Panc1 (cell line): ENCODE measurements around the gene MTA3. TPM values are rescaled to one million over a fixed set of nuclear protein-coding genes. Genes with fewer than 3 reads are reported as not detected.

Experiments used
- ATAC-seq: fragments of 200-7000 bp; cut with Tn5 transposase; 2 replicates; pipeline ENCODE4 v1.9.1; 2020; ENCODE audit warnings: mild to moderate bottlenecking, moderate library complexity
- BruUV-seq: library from RNA; stranded (reverse); fragments of 400-500 nt; replicated peaks from 2 replicates; lab custom pipeline; 2021; lab: Mats Ljungman, UMichigan
- CTCF ChIA-PET: fragments of 300-600 bp; sonication (Branson Sonifier 250); formaldehyde crosslinking; loops from one replicate; lab custom pipeline; 2022; ENCODE audit warnings: antibody characterized with exemption; lab: Charles Lee
- POLR2A ChIA-PET: fragments of 300-600 bp; sonication (Branson Sonifier 250); formaldehyde crosslinking; loops from one replicate; lab custom pipeline; 2022; ENCODE audit warnings: antibody characterized with exemption; lab: Charles Lee
- DNase-seq: peaks from one replicate; pipeline ENCODE4 v3.0.0-alpha.2; 2010; ENCODE audit warnings: low read depth, low spot score
- H3K27ac ChIP-seq: 2 replicates; pipeline ENCODE4 v1.5.1; 2011; ENCODE audit warnings: mild to moderate bottlenecking, low read length, inconsistent platforms
- H3K27me3 ChIP-seq: fragments of 200-500 bp; sonication (Bioruptor generic); 2 replicates; pipeline ENCODE4 v1.6.0; 2014; ENCODE audit warnings: low read length, inconsistent platforms; ENCODE audit not compliant: control insufficient read depth, insufficient read depth
- H3K36me3 ChIP-seq: fragments of 200-500 bp; sonication (Bioruptor generic); 2 replicates; pipeline ENCODE4 v1.5.1; 2014; ENCODE audit warnings: inconsistent platforms, mild to moderate bottlenecking, low read length, moderate library complexity; ENCODE audit not compliant: control insufficient read depth, insufficient read depth
- H3K4me1 ChIP-seq: 2 replicates; pipeline ENCODE4 v1.5.1; 2011; ENCODE audit warnings: inconsistent platforms, mild to moderate bottlenecking, low read length, moderate library complexity; ENCODE audit not compliant: control insufficient read depth, insufficient read depth
- H3K4me3 ChIP-seq, 2 experiments: 2 replicates each; pipeline ENCODE4 v1.5.1; 2011 to 2012; ENCODE audit warnings: low read depth in 2 of 2, low read length in 2 of 2, mild to moderate bottlenecking in 2 of 2, inconsistent platforms in 1 of 2, moderate library complexity in 1 of 2
- H3K9me3 ChIP-seq: fragments of 200-500 bp; sonication (Bioruptor generic); 2 replicates; pipeline ENCODE4 v1.5.1; 2014; ENCODE audit warnings: low read depth, mild to moderate bottlenecking, inconsistent platforms, low read length, moderate library complexity; ENCODE audit not compliant: control insufficient read depth, insufficient read depth
- CTCF ChIP-seq: fragments of 450-650 bp; IDR thresholded peaks from 2 replicates; pipeline ENCODE4 v1.5.1; 2017; ENCODE audit warnings: mild to moderate bottlenecking
- POLR2AphosphoS5 ChIP-seq: IDR thresholded peaks from 2 replicates; pipeline ENCODE4 v1.6.1; 2012; ENCODE audit warnings: mild to moderate bottlenecking, low read depth, low read length, moderate library complexity
- REST ChIP-seq, 2 experiments: IDR thresholded peaks; 2 replicates each; pipeline ENCODE4 v1.6.1; 2011 to 2012; ENCODE audit warnings: low read depth in 2 of 2, control low read depth in 1 of 2, low read length in 1 of 2, mild to moderate bottlenecking in 1 of 2, moderate library complexity in 1 of 2; ENCODE audit not compliant: insufficient read depth in 1 of 2
- SIN3A ChIP-seq: IDR thresholded peaks from 2 replicates; pipeline ENCODE4 v1.6.1; 2012; ENCODE audit warnings: low read depth, mild to moderate bottlenecking, low read length, moderate library complexity, borderline replicate concordance; ENCODE audit not compliant: insufficient read depth
- TCF7L2 ChIP-seq: IDR thresholded peaks from 2 replicates; pipeline ENCODE4 v1.6.1; 2011; ENCODE audit warnings: mild to moderate bottlenecking, low read depth, low read length, inconsistent platforms
- in situ Hi-C: cut with HindIII; loops from 2 replicates; pipeline ENCODE4 v1.10.0; 2016; ENCODE audit warnings: low sequenced_read_pairs, low pct_unique_long_range_greater_than_20kb
- intact Hi-C: fragments of 100-400 bp; cut with micrococcal nuclease; formaldehyde crosslinking; loops from one replicate; pipeline ENCODE4 v1.10.0; 2022; ENCODE audit not compliant: unreplicated experiment
- total RNA-seq: library from RNA; stranded (reverse); gene quantifications from one replicate; pipeline ENCODE4 v1.2.1, GENCODE V29; 2021; ENCODE audit not compliant: unreplicated experiment

MTA3 gene
- total RNA-seq, 1 experiment from 2014 or later: 65.6 TPM

GRCh38 chr2:42575458-42576064 lies 7.1 kb downstream of the MTA3 start:
- DNase-seq (no peak), ATAC-seq (no peak)
- Histone ChIP-seq H3K4me1 (no peaks in the 10 kb centered on the region), H3K27ac (no peak overlapping the region), H3K9me3 (no peaks in the 10 kb centered on the region), H3K36me3 (peaks cover 10% of the 10 kb centered on the region), H3K4me3 (no peak overlapping the region), H3K27me3 (no peaks in the 10 kb centered on the region)
- in situ Hi-C loops: no loop called here
- TF ChIP-seq POLR2AphosphoS5: no peak
- CTCF ChIA-PET: no interaction called here
- no TSS peak for BruUV-seq
- POLR2A ChIA-PET: no interaction called here
- intact Hi-C loops: no loop called here

DNA sequence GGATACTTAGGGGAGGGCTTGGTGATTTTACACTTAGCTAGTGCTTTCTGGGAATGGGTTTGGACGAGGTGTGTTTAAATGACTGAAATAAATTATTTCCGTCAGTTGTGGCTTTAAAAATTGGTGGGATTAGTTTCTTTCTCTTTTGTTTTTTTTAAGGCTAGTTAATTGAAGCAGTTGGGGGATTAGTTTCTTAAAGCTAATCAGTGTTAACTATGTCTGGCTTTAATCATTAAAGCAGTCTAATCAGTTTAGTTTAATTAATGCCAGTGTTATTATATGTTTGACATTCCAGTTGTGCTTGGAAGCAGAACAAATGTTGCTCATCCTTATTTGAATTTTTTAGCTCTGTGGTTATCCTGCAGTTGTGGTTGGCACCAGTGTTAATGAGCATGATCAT lies 10.2 kb downstream of the MTA3 start:
- TF ChIP-seq TCF7L2: no peak
- no peak for TF ChIP-seq REST (IDR thresholded peaks at IDR 0.05; ENCODE audit: insufficient read depth in 1 of 2, low read depth in 2 of 2, low read length in 1 of 2)
- TF ChIP-seq CTCF: no peak
- TF ChIP-seq POLR2AphosphoS5: no peak
- no peak for TF ChIP-seq SIN3A
- Histone ChIP-seq H3K36me3 (peaks cover 10% of the 10 kb centered on the region), H3K4me1 (no peaks in the 10 kb centered on the region), H3K27ac (no peak overlapping the region), H3K4me3 (no peak overlapping the region), H3K27me3 (no peaks in the 10 kb centered on the region), H3K9me3 (no peaks in the 10 kb centered on the region)
- BruUV-seq: no TSS peak
- in situ Hi-C loops: no loop called here
- DNase-seq: no peak
- ATAC-seq: no peak
- ChIA-PET CTCF (no interaction called here), POLR2A (no interaction called here)
- intact Hi-C loops: no loop called here

DNA sequence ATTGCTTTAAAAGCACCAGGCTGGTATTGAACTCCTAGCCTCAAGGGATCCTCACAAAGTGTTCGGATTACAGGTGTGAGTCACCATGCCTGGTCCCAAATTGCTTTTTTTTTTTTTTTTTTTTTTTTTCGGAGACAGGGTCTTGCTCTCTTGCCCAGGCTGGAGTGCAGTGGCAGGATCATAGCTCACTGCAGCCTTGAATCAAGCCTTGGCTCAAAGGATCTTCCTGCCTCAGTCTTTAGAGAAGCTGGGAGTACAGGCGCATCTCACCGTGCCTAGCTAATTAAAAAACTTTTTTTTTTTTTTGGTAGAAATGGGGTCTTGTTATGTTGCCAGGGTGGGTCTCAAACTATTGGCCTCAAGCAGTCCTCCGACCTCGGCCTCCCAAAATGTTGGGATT lies 12.8 kb downstream of the MTA3 start:
- no TSS peak for BruUV-seq
- DNase-seq: no peak
- ChIA-PET POLR2A (no interaction called here), CTCF (no interaction called here)
- no peak for ATAC-seq
- H3K27me3 ChIP-seq: no peaks in the 10 kb centered on the region
- H3K9me3 ChIP-seq: no peaks in the 10 kb centered on the region
- in situ Hi-C loops (no loop called here), intact Hi-C loops (no loop called here)
- no peaks in the 10 kb centered on the region for H3K4me1 ChIP-seq
- peaks cover 6% of the 10 kb centered on the region for H3K36me3 ChIP-seq
- TF ChIP-seq REST (IDR thresholded peaks at IDR 0.05; ENCODE audit: insufficient read depth in 1 of 2, low read depth in 2 of 2, low read length in 1 of 2) (no peak), POLR2AphosphoS5 (no peak), SIN3A (no peak), CTCF (no peak), TCF7L2 (no peak)
- no peak overlapping the region for H3K27ac ChIP-seq
- no peak overlapping the region for H3K4me3 ChIP-seq
